ENCODE data around the gene CLSTN2.

DNA sequence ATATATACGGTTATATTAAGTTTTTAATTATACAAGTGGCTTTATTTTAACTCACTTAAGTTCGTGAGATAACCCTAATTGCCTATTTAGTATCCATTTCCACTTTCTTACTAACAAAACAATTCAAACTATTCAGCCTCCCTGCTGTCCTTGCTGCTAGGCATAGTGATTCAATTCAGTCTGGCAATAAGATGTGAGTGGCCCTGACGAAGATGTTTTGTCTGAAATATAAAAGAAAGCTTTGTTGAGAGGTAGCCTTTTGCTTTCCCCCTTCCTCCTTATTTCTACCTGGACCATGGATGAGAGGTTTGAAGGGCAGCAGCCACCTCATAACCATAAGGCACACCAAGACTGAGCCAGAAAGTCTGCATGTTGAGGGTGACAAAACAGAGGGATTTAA, 653.6 kb downstream of the CLSTN2 start:
- no peak for TF ChIP-seq POLR2A (IDR thresholded peaks at IDR 0.05; ENCODE audit: low read depth)
- TF ChIP-seq, protein P1, sequence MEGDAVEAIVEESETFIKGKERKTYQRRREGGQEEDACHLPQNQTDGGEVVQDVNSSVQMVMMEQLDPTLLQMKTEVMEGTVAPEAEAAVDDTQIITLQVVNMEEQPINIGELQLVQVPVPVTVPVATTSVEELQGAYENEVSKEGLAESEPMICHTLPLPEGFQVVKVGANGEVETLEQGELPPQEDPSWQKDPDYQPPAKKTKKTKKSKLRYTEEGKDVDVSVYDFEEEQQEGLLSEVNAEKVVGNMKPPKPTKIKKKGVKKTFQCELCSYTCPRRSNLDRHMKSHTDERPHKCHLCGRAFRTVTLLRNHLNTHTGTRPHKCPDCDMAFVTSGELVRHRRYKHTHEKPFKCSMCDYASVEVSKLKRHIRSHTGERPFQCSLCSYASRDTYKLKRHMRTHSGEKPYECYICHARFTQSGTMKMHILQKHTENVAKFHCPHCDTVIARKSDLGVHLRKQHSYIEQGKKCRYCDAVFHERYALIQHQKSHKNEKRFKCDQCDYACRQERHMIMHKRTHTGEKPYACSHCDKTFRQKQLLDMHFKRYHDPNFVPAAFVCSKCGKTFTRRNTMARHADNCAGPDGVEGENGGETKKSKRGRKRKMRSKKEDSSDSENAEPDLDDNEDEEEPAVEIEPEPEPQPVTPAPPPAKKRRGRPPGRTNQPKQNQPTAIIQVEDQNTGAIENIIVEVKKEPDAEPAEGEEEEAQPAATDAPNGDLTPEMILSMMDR (IDR thresholded peaks at IDR 0.05) = no peak

Measured in esophagus muscularis mucosa (tissue), 3 donors.